GM19395 (cell line): ENCODE measurements around the gene C8G.

Experiments
- ATAC-seq: cut with Tn5 transposase; IDR thresholded peaks from one replicate; pipeline ENCODE4 v1.9.1; 2021; ENCODE audit warnings: mild to moderate bottlenecking, moderate library complexity; ENCODE audit not compliant: unreplicated experiment

The C8G gene

DNA sequence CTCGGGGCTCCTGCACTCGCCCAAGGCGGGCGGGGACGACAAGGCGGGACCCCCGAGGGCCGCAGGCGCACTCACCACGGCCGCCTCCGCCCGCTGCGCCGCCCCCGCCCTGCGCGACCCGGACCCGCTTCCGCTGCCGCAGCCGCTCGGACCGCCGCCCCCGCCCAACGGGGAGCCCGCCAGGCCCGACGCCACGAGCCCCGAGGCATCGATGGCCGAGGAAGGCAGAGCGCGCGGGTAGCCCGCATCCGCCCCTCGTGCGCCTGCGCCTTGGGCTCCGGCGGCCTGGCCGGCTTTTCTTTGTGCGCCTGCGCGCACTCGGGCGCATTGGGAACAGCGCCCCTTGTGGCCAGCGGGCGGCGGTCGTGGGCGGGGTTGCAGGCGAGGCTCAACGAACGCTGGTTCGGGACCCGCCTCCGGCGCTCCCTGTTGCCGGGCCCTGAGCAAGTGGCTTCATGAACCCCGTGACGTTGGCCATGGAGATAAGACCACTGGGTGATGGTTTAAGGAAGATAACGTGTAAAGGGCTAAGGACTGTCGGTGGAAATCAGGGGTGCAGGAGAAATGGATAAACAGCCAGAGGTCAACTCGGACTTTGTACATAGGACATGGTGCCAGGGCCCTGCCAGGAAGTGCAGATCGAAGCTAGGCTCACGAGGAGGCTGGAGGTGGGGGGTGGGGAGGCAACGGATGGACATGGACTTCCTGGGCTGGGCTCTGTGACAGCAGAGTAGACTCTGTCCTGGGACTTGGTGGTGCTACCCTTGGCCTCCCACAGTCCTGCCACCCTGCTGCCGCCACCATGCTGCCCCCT is at the start of gene C8G, which contains the start of gene FBXW5:
C8G (plus strand) TSS at position 725 of the 814 bp plus-strand sequence; CDS start at position 803, 78 bp downstream.
FBXW5 (minus strand) TSS at position 220 of the 814 bp plus-strand sequence. CDS start 655 bp downstream, outside the sequence.
- ATAC-seq: peak; percentile 63

DNA sequence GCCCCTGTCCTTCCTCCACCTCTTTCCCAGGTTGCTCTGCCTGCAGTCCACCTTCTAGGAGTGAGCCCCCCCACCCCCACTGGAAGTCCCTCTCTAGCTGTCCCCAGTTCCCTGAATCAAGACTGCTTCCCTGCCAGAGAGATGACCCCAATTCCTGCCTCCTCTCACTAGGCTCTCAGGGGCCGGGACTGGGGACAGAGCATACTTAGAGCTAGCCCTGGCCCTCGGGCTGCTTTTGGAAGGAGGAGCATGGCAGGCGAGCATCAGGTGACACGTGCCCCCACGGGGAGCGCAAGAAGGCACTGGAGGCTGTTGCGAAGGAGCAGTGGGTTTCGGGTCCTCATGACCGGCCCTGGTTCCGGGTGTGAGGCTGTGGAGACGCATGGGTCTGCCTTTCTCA is 49.0 kb upstream of the C8G start:
- ATAC-seq: no peak

DNA sequence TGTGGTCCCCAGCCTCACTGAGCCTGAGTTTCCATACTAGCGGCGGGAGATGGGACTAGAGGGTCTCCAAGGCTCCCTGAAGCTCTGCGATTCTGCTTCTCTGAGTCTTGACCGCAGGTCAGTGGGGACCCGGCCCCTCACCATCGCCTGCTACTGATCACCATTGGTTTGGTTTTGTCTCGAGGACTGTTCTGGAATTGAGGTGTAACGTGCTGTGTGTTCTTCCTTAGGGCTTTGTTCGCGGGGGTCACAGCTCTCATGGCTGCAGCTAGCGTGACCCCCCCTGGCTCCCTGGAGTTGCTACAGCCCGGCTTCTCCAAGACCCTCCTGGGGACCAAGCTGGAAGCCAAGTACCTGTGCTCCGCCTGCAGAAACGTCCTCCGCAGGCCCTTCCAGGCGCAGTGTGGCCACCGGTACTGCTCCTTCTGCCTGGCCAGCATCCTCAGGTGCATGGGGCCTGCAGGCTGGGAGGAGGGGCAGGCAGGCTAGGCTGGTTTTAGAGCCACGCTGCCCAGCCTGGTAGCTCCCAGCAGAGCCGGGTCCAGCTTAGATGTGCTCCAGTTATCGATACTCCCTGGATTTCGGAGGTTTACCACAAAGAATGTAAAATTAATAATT is 46.5 kb upstream of the C8G start:
- ATAC-seq: no peak

DNA sequence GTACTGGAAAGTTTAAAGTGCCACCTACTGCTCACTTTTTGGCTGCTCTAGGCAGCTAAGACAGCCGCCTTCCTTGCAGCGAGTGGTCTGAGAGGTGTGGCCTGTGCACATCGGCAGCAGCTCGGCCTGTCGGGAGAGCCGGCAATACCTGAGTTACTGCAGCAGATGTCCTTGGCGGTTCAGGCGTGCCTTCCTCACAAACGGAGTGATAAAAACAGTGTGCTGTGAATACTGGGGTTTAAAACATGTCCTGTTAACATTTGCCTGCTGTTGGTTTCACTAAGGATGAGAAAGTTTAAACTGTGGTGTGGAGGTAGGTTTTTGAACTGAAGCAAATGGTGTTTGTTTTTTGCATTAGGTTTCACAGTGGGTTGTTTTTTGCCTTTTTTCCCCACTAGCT is 45.8 kb upstream of the C8G start:
- no peak for ATAC-seq

DNA sequence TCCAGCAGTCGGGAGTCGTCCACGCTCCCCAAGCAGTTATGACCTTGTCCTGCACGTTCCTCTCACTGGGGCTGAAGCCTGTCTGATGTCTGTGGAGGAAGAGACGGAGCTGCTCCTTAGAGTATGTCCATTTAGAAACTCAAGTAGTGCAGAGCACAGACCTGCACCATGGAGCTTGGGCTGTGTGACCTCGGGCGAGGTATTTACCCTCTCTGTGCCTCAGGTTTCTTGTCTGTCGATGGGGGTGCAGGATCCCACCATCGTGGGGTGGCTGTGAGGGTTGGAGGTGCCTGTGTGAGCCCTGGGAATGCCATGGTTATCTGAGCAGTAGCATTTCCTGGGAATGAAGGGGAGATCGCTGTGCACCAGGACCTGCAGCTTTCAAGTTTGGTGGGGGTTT is 44.5 kb upstream of the C8G start:
- no peak for ATAC-seq

DNA sequence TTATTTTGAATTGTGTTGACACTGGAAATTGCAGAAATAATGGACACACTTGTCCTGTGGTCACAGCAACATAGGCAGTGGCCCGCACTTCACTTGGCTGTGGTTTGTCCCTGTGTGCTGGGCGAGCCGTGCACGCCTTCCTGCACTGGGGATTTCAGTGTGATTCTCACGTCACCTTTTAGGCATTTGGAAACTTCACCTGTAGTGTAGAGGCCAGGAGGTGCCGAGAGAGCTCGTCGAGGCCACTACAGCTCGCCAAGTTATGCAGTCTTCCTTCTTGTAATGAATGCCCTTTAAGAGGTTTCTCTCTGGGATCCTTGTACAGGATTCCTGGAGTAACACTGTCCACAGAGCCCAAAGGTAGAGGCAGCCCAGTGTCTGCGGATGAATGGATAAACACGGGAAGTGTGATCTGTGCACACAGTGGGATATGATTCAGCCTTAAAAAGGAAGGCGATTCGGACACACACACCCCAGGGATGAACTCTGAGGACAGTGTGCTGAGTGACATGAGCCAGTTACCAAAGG is 44.0 kb upstream of the C8G start:
- no peak for ATAC-seq

DNA sequence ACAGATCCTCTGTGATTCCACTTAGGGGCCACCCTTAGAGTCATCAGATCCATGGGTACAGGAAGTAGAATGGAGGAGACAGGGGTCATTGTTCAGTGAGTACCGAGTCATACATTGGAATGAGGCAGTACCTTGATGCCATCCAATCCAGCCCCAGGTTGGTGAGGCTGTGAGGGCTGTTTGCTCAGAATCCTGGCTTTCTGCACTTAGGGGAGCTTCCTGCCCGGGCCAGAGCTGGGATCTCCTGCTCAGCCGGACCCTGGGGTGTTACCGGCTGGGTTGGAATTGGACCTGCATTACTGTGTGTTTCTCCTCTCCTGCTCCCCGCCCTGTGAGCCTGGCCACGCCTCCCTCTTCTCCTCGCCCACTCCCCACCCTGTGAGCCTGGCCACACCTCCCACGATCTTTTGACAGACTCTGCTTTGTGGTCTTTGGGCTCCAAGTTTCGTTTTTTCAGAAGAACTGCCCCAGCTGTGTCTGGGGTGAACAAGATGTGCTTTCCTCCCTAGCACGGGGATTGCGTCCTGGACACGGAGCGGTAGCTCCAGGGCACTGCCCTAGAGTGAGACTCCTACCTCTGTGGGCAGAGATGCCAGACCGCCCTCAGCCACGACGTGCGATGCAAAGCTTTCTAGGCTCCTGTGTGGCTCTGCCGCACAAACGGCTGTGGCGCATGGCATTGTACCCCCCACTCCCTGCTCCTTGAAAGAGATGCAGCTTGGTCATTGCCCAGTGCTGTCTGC is 43.4 kb upstream of the C8G start:
- peak; percentile 63 for ATAC-seq

DNA sequence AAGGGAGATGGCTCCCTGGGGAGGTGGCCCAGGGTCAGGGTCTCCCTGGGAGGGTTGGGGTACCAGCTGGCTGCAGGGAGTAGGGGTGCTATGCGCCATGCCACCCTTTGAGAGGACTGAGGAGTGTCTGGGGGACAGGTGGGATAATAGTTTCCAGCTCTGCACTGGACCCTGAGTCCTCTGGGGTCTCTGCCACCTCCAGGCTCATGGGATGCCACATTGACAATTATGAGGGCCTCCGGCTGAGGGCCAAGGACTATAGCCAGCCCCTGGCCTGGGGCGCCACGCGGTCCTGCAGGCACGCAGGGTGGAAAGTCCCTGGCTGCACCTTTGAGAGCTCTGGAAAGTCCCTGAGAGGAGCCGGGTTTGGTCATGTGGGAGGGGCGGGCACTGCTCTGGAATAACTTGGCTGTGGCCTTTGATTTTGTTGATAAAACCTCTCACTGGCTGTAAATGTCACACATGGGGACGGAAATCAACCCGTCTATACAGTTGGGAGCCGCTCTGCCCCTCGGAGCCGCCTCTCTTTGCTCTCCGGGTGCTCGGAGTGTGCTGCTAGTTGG is 42.7 kb upstream of the C8G start:
- peak; percentile 39 for ATAC-seq

DNA sequence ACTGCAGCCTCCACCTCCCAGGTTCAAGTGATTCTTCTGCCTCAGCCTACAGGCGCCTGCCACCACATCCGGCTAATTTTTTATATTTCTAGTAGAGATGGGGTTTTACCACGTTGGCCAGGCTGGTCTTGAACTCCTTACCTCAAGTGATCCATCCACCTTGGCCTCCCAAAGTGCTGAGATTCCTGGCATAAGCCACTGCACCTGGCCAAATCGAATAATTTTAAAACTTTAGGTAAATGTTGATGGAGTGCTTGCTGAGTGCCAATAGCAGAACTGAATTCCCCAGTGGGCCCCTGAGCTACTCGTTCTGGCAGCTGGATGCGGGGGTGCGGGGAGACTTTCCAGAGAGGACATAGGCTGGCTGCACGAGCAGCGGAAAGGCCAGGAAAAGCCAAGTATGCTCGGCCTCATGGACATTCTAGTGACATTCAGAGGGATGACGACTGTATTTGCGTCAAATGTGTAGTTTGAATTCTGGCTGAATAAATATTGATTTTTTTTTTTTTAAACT is 41.9 kb upstream of the C8G start:
- no peak for ATAC-seq

DNA sequence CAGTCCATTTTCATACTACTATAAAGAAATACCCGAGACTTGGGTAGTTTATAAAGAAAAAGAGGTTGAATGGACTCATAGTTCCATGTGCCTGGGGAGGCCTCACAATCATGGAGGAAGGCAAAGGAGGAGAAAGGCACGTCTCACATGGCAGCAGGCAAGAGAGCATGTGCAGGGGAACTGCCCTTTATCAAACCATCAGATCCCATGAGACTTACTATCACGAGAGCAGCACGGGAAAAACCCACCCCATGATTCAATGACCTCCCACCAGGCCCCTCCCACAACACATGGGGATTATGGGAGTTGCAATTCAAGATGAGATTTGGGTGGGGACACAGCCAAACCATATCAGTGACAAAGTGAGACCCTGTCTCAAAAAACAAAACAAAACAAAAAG is 38.8 kb upstream of the C8G start:
- no peak for ATAC-seq

DNA sequence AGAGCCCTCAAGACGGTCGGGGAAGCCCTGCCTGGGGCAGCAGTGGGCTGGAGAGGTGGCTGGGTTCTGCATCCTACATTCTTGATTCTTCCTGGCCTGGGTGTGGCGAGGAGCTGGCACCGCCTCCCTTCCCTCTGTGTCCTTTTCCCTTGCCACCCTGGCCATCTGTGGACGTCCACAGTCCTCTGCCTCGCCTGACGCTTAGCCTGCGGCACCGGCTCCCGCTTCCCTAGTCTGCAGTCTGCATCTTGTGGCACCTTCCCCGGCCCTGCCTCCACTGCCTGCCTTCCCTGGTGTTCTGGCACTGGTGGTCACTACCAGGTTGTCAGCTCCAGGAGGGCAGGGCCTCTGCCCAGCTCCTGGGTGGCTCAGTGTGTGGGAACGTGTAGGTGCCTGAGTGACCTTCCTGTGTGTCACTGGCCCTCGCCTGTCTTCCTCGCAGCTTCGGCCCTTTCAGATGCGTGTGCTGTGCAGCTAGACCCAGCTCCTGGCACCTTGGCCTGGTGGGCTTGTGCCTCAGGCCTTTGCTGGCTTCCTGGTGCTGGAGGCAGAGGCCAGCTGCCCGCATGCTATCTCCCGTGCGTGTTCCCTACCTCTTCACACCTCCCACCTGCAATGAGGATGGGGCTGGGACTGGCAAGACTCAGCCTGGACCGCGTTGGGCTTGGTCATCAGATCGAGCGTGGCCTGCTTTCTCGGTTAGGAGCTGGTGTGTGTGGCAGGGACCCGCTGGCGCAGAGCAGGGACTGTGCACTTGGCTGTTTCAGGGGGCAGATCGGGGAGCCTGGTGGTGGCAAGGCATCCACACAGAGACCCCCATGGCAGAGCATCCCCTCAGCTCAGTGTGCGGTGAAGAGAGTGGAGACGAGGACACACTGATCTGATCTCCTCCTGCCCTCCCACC is 37.8 kb upstream of the C8G start:
- ATAC-seq: no peak

DNA sequence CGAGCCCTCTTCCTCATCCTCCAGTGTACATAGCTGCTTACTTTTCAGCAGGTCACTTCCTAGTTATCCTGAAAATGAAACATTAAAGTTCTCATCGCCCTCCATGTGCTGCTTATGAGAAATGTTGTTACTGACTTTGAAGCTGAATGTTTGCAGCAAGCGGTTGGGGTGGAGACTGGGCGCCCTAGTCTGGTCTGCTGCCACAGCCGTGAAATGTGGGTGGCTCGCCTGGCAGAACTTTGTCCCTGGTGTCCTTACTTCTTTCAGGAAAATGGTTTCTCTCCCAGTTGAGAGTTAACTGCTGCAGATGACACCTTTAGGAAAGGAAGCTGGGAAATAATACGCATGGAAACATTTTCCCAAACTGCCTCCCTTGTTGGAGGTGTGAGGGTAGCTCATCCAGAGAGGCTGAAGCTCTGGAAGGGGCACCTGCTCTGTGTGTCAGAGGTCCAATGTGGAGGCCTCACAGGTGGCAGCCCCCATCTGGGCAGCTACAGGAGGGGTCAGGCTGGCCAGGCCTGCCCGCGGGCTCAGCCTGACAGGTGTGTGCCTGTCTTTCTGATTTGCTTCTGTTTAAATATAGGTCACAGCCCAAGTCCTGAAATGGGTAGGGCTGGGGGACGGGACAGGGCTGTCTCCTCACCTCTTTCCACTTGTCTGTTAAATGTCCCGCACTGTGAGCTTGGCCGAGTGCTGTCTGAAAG is 34.7 kb upstream of the C8G start:
- ATAC-seq: no peak

DNA sequence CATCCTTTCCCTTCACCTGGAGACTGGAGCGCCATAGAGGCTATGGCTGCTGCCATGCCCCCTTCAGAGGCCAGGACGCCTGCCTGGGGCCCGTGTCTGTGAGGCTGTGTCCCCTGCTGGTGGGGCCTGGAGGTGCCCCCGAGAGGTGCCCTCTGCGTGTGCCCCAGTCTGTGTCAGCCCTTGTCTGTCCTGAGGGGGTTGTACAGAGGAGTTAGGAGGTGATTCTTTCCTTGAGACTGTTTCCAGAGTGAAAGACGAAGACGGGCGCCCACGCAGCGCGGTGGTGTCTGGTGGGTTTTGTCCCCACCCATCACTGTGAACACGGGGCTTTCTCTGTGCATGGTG is 34.2 kb upstream of the C8G start:
- ATAC-seq: no peak

DNA sequence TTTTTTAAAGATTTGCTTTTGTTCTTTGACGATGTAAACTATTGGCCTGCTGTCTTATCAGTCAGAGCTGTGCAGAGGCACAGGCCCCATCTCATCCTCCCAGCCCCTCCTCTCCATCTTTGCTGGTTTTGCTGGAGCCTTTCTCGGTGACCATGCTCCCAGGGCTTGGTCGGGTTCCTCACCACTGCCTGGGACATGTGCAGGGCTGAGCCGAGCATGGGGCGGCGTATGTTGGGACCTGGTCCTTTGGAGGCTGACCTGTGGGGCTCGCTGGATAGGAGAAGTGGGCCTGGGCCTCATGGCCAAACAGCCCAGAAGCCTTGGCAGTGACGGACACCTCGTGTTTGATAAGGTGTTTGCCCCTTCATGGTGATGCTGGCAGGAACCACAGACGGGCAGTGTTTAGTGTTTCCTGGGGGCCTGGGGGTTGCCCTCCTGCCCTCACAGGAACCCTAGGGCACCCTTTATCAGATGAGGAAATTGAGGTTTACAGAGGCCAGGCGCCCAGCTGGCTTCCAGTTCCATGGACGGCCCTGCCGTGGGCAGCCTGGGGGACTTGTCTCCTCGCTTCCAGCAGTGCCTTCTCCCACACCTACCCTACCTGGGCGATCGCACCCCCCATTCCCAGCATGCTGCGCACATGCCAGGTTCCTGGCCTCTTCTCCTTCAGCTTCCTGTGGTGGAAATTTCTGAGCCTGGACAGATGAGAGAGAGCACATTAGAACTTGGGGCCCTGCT is 31.2 kb upstream of the C8G start:
- no peak for ATAC-seq

DNA sequence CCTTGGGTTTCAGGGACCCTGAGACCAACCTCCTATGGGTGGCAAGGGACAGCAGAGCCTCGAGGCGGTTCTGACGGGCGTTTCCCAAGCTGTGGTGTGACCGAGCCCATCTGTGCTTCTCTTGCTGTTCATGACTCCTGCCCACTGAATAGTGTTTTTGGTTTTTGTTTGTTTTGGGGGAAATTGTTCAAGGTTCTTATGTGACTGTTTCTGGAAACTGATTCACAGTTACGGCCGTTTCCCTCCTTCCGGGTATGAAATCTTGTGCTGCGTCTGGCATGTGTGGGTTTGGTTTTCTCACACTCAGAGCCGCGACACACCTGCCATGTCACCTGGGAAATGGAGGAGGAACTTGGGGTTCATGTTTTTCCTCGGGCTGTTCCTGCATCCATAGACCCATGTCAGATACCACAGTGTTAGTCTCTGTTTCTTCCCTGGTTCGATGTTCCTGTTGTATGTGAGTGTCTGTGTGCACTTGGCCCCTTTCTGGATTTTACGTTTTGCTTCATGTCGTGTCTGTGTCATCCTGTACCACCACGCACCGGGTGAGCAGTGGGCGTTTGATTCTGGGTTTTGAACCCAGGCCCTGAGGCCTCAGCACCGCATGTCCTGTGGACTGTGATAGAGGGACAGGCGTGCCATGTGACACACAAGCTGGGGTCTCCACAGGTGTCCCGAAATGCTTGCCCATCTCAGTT is 29.3 kb upstream of the C8G start:
- ATAC-seq: no peak

DNA sequence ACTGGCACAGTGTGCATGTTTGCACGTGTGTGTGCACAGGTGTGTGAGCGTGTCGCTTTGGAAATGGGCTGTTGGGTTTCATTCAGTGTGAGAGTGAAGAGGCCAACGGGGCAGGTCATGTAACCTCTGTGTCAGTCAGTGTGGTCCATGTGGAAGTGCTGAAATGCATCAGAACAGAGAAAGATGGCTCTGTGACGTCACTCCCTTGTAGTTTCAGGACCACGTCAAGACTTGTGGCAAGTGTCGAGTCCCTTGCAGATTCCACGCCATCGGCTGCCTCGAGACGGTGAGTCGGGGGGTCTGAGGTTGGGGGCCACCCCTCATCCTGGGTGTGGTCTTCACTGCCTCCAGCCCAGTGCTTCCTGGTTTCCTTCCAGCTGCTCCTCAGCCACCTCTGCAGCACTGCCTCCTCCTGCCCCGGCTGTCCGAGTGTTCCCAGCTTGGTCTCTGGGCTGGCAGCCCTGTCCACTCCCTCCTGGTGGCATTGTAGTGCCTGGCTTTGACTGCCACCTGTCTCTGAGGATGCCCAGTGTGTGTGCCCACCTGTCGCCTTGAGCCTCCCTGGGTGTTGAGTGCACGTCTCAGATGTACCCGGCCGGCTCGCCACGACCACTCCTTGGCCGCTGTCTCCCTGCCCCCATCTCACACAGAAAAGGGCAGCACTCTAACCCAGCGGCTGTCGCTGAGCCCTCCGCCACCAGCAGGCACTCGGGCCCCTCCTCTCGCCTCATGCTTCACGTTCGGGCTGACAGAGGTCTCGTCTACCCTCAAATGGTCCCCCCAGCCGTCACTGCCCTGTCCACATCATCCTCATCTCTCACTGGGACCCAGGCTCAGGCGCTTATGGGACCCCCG is 28.5 kb upstream of the C8G start:
- ATAC-seq: no peak

DNA sequence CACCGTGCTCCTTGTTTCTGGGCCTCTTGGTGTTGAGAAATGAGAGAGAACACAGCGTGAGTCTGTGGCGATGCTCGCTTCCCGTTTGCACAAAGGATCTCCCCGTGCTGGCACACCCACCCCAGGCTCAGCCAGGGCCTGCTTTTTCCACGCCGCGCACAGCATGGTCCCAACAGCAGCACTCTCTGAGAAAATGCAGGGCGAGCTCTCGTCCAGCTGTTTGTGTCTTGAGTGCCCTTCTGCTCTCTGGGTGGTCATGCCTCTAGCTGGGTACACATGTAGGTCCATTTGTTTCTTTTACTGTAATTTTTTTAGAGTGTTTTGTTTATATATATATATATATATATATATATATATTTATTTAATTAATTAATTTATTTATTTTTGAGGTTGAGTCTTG is 27.1 kb upstream of the C8G start:
- no peak for ATAC-seq
